HG03066 (cell line): ENCODE measurements around the gene SIGMAR1.

Experiments used
- ATAC-seq: cut with Tn5 transposase; IDR thresholded peaks from one replicate; pipeline ENCODE4 v1.9.1; 2021; ENCODE audit warnings: low read depth; ENCODE audit not compliant: unreplicated experiment

The SIGMAR1 gene

GRCh38 chr9:34607331-34607730, 30.3 kb downstream of the SIGMAR1 start:
- ATAC-seq, result no peak

- no peak for ATAC-seq
These were observed 30.7 kb downstream of the SIGMAR1 start for GRCh38 chr9:34606905-34607304.

- no peak for ATAC-seq
These were observed 31.4 kb downstream of the SIGMAR1 start for GRCh38 chr9:34606190-34606589.

- peak; percentile 75 for ATAC-seq
These were observed 33.9 kb downstream of the SIGMAR1 start for GRCh38 chr9:34603610-34604231.

- ATAC-seq, result no peak
These were observed 35.5 kb downstream of the SIGMAR1 start for GRCh38 chr9:34601937-34602573.

- ATAC-seq, result no peak
These were observed 36.7 kb downstream of the SIGMAR1 start for GRCh38 chr9:34600908-34601307.

GRCh38 chr9:34599546-34599945, 38.0 kb downstream of the SIGMAR1 start:
- no peak for ATAC-seq

- no peak for ATAC-seq
These were observed 43.4 kb downstream of the SIGMAR1 start for GRCh38 chr9:34594177-34594576.

- no peak for ATAC-seq
These were observed 44.5 kb downstream of the SIGMAR1 start for GRCh38 chr9:34592895-34593601.

GRCh38 chr9:34591917-34592866, 45.4 kb downstream of the SIGMAR1 start:
- no peak for ATAC-seq

- peak; percentile 56 for ATAC-seq
These were observed 46.2 kb downstream of the SIGMAR1 start for GRCh38 chr9:34591248-34591916.

- no peak for ATAC-seq
These were observed 47.0 kb downstream of the SIGMAR1 start for GRCh38 chr9:34590381-34591247.

- ATAC-seq, result no peak
These were observed 47.8 kb downstream of the SIGMAR1 start, which contains the start of gene CNTFR for GRCh38 chr9:34589636-34590380. Gene CNTFR (minus strand): TSS chr9:34589724. CDS start chr9:34568981, 20,743 bp downstream.

GRCh38 chr9:34588671-34589635, 48.6 kb downstream of the SIGMAR1 start:
- no peak for ATAC-seq

GRCh38 chr9:34587271-34587670, 50.3 kb downstream of the SIGMAR1 start:
- no peak for ATAC-seq

- ATAC-seq, result no peak
These were observed 51.5 kb downstream of the SIGMAR1 start for GRCh38 chr9:34585946-34586669.

GRCh38 chr9:34584970-34585369, 52.6 kb downstream of the SIGMAR1 start:
- ATAC-seq, result no peak
